ENCODE measurements around the gene SDK1. TPM values are rescaled to one million over a fixed set of nuclear protein-coding genes. Genes with fewer than 3 reads are reported as not detected.
A peak's percentile ranks its signal among the peaks of the same experiment; 100 is the strongest.

SDK1 gene
- total RNA-seq, 1 donor from 2014 or later, result 225 TPM

- DNase-seq, result peak; percentile 64
- peak overlapping the region; percentile 96 for H3K27ac Mint-ChIP-seq (ENCODE audit: unreplicated experiment)
- H3K4me3 Mint-ChIP-seq (ENCODE audit: unreplicated experiment), result peak overlapping the region; percentile 81
- H3K27me3 Mint-ChIP-seq (ENCODE audit: unreplicated experiment), result peaks cover 29% of the 10 kb centered on the region
- H3K9me3 Mint-ChIP-seq (ENCODE audit: unreplicated experiment), result peaks cover 39% of the 10 kb centered on the region
- peaks cover 42% of the 10 kb centered on the region for H3K4me1 Mint-ChIP-seq (ENCODE audit: low read depth, unreplicated experiment)
- peaks cover 8% of the 10 kb centered on the region for H3K36me3 Mint-ChIP-seq (ENCODE audit: unreplicated experiment)
- no peak for TF ChIP-seq CTCF (IDR thresholded peaks at IDR 0.05; ENCODE audit: partially characterized antibody, unreplicated experiment)
Measured at GRCh38 chr7:4144172-4144701, 843.2 kb downstream of the SDK1 start.

GRCh38 chr7:4144811-4145510, 843.9 kb downstream of the SDK1 start:
- peaks cover 29% of the 10 kb centered on the region for H3K27me3 Mint-ChIP-seq (ENCODE audit: unreplicated experiment)
- H3K4me1 Mint-ChIP-seq (ENCODE audit: low read depth, unreplicated experiment), result peaks cover 40% of the 10 kb centered on the region
- peak overlapping the region; percentile 81 for H3K4me3 Mint-ChIP-seq (ENCODE audit: unreplicated experiment)
- peaks cover 8% of the 10 kb centered on the region for H3K36me3 Mint-ChIP-seq (ENCODE audit: unreplicated experiment)
- peak overlapping the region; percentile 96 for H3K27ac Mint-ChIP-seq (ENCODE audit: unreplicated experiment)
- H3K9me3 Mint-ChIP-seq (ENCODE audit: unreplicated experiment), result peaks cover 39% of the 10 kb centered on the region
- DNase-seq, result peak; percentile 91
- no peak for TF ChIP-seq CTCF (IDR thresholded peaks at IDR 0.05; ENCODE audit: partially characterized antibody, unreplicated experiment)

- H3K4me1 Mint-ChIP-seq (ENCODE audit: low read depth, unreplicated experiment), result peaks cover 34% of the 10 kb centered on the region
- peaks cover 29% of the 10 kb centered on the region for H3K27me3 Mint-ChIP-seq (ENCODE audit: unreplicated experiment)
- H3K27ac Mint-ChIP-seq (ENCODE audit: unreplicated experiment), result peak overlapping the region; percentile 96
- peak overlapping the region; percentile 81 for H3K4me3 Mint-ChIP-seq (ENCODE audit: unreplicated experiment)
- DNase-seq, result no peak
- peaks cover 8% of the 10 kb centered on the region for H3K36me3 Mint-ChIP-seq (ENCODE audit: unreplicated experiment)
- no peak for TF ChIP-seq CTCF (IDR thresholded peaks at IDR 0.05; ENCODE audit: partially characterized antibody, unreplicated experiment)
- H3K9me3 Mint-ChIP-seq (ENCODE audit: unreplicated experiment), result peaks cover 35% of the 10 kb centered on the region
Measured at GRCh38 chr7:4145576-4145975, 844.5 kb downstream of the SDK1 start.

- Mint-ChIP-seq H3K36me3 (ENCODE audit: unreplicated experiment) (peaks cover 8% of the 10 kb centered on the region), H3K4me3 (ENCODE audit: unreplicated experiment) (no peak overlapping the region), H3K27ac (ENCODE audit: unreplicated experiment) (peak overlapping the region; percentile 28), H3K27me3 (ENCODE audit: unreplicated experiment) (peaks cover 28% of the 10 kb centered on the region), H3K9me3 (ENCODE audit: unreplicated experiment) (peaks cover 29% of the 10 kb centered on the region), H3K4me1 (ENCODE audit: low read depth, unreplicated experiment) (peaks cover 35% of the 10 kb centered on the region)
- no peak for DNase-seq
- no peak for TF ChIP-seq CTCF (IDR thresholded peaks at IDR 0.05; ENCODE audit: partially characterized antibody, unreplicated experiment)
Measured at GRCh38 chr7:4147926-4148620, 847.0 kb downstream of the SDK1 start.

- peaks cover 30% of the 10 kb centered on the region for H3K9me3 Mint-ChIP-seq (ENCODE audit: unreplicated experiment)
- peaks cover 8% of the 10 kb centered on the region for H3K36me3 Mint-ChIP-seq (ENCODE audit: unreplicated experiment)
- DNase-seq, result no peak
- no peak overlapping the region for H3K27ac Mint-ChIP-seq (ENCODE audit: unreplicated experiment)
- no peak overlapping the region for H3K4me3 Mint-ChIP-seq (ENCODE audit: unreplicated experiment)
- no peak for TF ChIP-seq CTCF (IDR thresholded peaks at IDR 0.05; ENCODE audit: partially characterized antibody, unreplicated experiment)
- peaks cover 31% of the 10 kb centered on the region for H3K4me1 Mint-ChIP-seq (ENCODE audit: low read depth, unreplicated experiment)
- peaks cover 25% of the 10 kb centered on the region for H3K27me3 Mint-ChIP-seq (ENCODE audit: unreplicated experiment)
Measured at GRCh38 chr7:4149236-4149635, 848.2 kb downstream of the SDK1 start.
